Measurements from ENCODE around the gene NRARP. TPM values are rescaled to one million over a fixed set of nuclear protein-coding genes. Genes with fewer than 3 reads are reported as not detected.

The NRARP gene
- 0.14 and 0.22 TPM in 2 replicates for total RNA-seq (2016; rRNA removed; fragmentation: Illumina TruSeq; extraction: Trizol)
- total RNA-seq (2016; cell fraction: cytosol; rRNA removed; fragmentation: Illumina TruSeq; extraction: Trizol; ENCODE audit: low read depth) = 0.26 and 0.30 TPM in 2 replicates
- 0.19 and 0.35 TPM in 2 replicates for total RNA-seq (2016; cell fraction: insoluble cytoplasmic fraction; rRNA removed; fragmentation: Illumina TruSeq; extraction: Trizol)
- 0.21 and 0.25 TPM in 2 replicates for total RNA-seq (2016; cell fraction: membrane; rRNA removed; fragmentation: Illumina TruSeq; extraction: Trizol)
- total RNA-seq (2016; cell fraction: nucleus; rRNA removed; fragmentation: Illumina TruSeq; extraction: Trizol) = 0.19 and 0.22 TPM in 2 replicates
- polyA plus RNA-seq (2011; rRNA removed) = 0.46 and 0.73 TPM in 2 replicates
- polyA plus RNA-seq (2011; cell fraction: cytosol; rRNA removed) = 0.74 and 1.0 TPM in 2 replicates
- 0.69 and 0.79 TPM in 2 replicates for polyA plus RNA-seq (2011; cell fraction: nucleus; rRNA removed)
- 0.51 and 0.78 TPM in 2 replicates for polyA plus RNA-seq (2012)
- polyA plus RNA-seq (2016; cell fraction: cytosol; fragmentation: Illumina TruSeq; extraction: Trizol; ENCODE audit: low read depth) = 0.21 and 0.42 TPM in 2 replicates
- polyA plus RNA-seq (2016; cell fraction: insoluble cytoplasmic fraction; fragmentation: Illumina TruSeq; extraction: Trizol; ENCODE audit: low read depth) = 0.17 and 0.46 TPM in 2 replicates
- polyA plus RNA-seq (2016; cell fraction: membrane; fragmentation: Illumina TruSeq; extraction: Trizol; ENCODE audit: low read depth) = 0.40 and 0.56 TPM in 2 replicates
- polyA plus RNA-seq (2016; cell fraction: nucleus; fragmentation: Illumina TruSeq; extraction: Trizol; ENCODE audit: insufficient read depth, low read depth) = 0.36 and 0.52 TPM in 2 replicates
- polyA minus RNA-seq (2011; rRNA and poly(A)+ RNA removed; ENCODE audit: low replicate concordance) = 1.0 and 2.0 TPM in 2 replicates
- 0.59 and 0.88 TPM in 2 replicates for polyA minus RNA-seq (2011; cell fraction: cytosol; rRNA and poly(A)+ RNA removed)
- polyA minus RNA-seq (2011; cell fraction: nucleus; rRNA and poly(A)+ RNA removed) = 0.25 TPM in 1 of 2 replicates, not detected in the other
- Bru-seq, nascent RNA = percentile 36 among the genes with signal in this experiment
- percentile 44 among the genes with signal in this experiment for BruChase-seq, experiment 1, labeled RNA remaining after a 6-hour chase
- BruChase-seq, experiment 2, labeled RNA remaining after a 2-hour chase = percentile 45 among the genes with signal in this experiment
- long read RNA-seq, experiment 1 = 0 reads
- long read RNA-seq, experiment 2, partial matches to known transcripts = 0 of 4 reads
- long read RNA-seq, experiment 2, other reads (novel, unspliced or antisense) = 0 of 4 reads

DNA sequence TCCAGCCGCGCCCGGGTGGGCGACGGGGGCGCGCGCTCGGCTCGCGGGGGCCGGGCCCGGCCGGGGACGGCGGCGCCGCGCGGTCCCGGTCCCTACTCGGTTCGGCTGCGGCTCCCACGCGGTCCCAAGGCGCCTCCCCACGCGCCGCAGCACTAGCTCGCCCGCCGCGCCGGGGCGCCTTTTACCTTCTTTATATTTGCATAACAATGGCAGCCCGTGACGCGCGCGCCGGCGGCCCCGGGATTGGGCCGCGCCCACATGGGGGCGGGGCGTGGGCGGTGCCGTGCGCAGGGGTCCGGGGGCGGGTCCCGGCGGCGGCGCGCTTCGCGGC is at the start of gene NRARP:
NRARP (minus strand) TSS at position 154 of the 331 bp plus-strand sequence. CDS start 343 bp downstream, outside the sequence.
- H3K27me3 ChIP-seq (ENCODE audit: control insufficient read depth in 1 of 2, insufficient read depth in 2 of 2, low read length in 2 of 2) = peaks cover 14 to 77% of the 10 kb centered on the region in 2 experiments
- peak within 1 kb of the TSS; percentile 82 for H3K4me2 ChIP-seq (ENCODE audit: low read depth, low read length)
- H3K27ac ChIP-seq (ENCODE audit: extremely low read length, insufficient read depth, low read length) = no peak within 1 kb of the TSS
- BruUV-seq (replicated peaks) = no TSS peak
- DNase-seq (ENCODE audit: low spot score) (no peak), FAIRE-seq (no peak), ATAC-seq (no peak)
- H3K4me1 ChIP-seq (ENCODE audit: insufficient read depth, low read length) = peaks cover 71% of the 10 kb centered on the region
- no peaks in the 10 kb centered on the region for H3K79me2 ChIP-seq (ENCODE audit: insufficient read depth, low read length)
- intact Hi-C loops (cut with micrococcal nuclease; ENCODE audit: unreplicated experiment) = loop anchor here (10.0 kb wide), 1 partner anchor 103 kb away; no protein-coding TSS in a partner anchor
- POLR2A ChIA-PET = interaction anchor here (0.9 to 1.9 kb wide), 7 partner anchors 8 to 146 kb away, joined by 3 to 6 read pairs (median 5); partner anchors contain the start of genes ENTPD8, EXD3, NOXA1 and TOR4A
- in situ Hi-C loops (cut with HindIII; ENCODE audit: extremely low pct_ligation_motif_present, low pct_unique_long_range_greater_than_20kb) = no loop called here
- H3K36me3 ChIP-seq (replicated peaks in 1 of 2; ENCODE audit: control insufficient read depth in 1 of 2, insufficient read depth in 2 of 2, low read length in 2 of 2) = no peaks in the 10 kb centered on the region
- no CpG with 5 or more reads among the region's 60 CpGs for WGBS (ENCODE audit: low lambda C conversion rate)
- H4K20me1 ChIP-seq (ENCODE audit: insufficient read depth, low read length) = no peaks in the 10 kb centered on the region
- no peaks in the 10 kb centered on the region for H3K9me3 ChIP-seq (ENCODE audit: low read length)
- CTCF ChIA-PET (ENCODE audit: low intra/inter-chr PET ratio, low total read pairs) = no interaction called here
- H2AFZ ChIP-seq (ENCODE audit: low read length) = no peak within 1 kb of the TSS
- peak within 1 kb of the TSS; percentile 46 to 63 (median 51); a peak in 5 of 6 replicates for H3K4me3 ChIP-seq (replicated peaks in 1 of 3; ENCODE audit: insufficient read depth in 1 of 3, low read depth in 2 of 3, low read length in 3 of 3)
- H3K9ac ChIP-seq (ENCODE audit: insufficient read depth, low read depth, low read length) = peak within 1 kb of the TSS; percentile 15; the same call in 1 of the 2 replicates
- no peak for TF ChIP-seq KAT7 (CRISPR knock-in tag; IDR thresholded peaks at IDR 0.05; ENCODE audit: borderline replicate concordance)
- no peak for TF ChIP-seq ESRRA (CRISPR knock-in tag; IDR thresholded peaks at IDR 0.05; ENCODE audit: low read depth)
- no peak for TF ChIP-seq HCFC1 (IDR thresholded peaks at IDR 0.05; ENCODE audit: low read depth, low read length)
- no peak for TF ChIP-seq SMAD3 (CRISPR knock-in tag; IDR thresholded peaks at IDR 0.05)
- no peak for TF ChIP-seq IKZF5 (CRISPR knock-in tag; IDR thresholded peaks at IDR 0.05)
- no peak for TF ChIP-seq ZNF746 (CRISPR knock-in tag; IDR thresholded peaks at IDR 0.05)
- TF ChIP-seq CC2D1A (CRISPR knock-in tag; IDR thresholded peaks at IDR 0.05) = no peak
- TF ChIP-seq GABPA (IDR thresholded peaks at IDR 0.05; ENCODE audit: low read depth, low read length) = no peak
- TF ChIP-seq GABPA (CRISPR knock-in tag; IDR thresholded peaks at IDR 0.05; ENCODE audit: low read depth) = no peak
- no peak for TF ChIP-seq ZNF557 (CRISPR knock-in tag; IDR thresholded peaks at IDR 0.05)
- no peak for TF ChIP-seq PAXIP1 (CRISPR knock-in tag; conservative IDR thresholded peaks at IDR 0.05)
- no peak for TF ChIP-seq RFX1 (IDR thresholded peaks at IDR 0.05)
- peak; percentile 37 for TF ChIP-seq NFYB (CRISPR knock-in tag; IDR thresholded peaks at IDR 0.05)
- TF ChIP-seq ZNF274 (CRISPR knock-in tag; IDR thresholded peaks at IDR 0.05) = no peak
- TF ChIP-seq ZNF816 (CRISPR knock-in tag; IDR thresholded peaks at IDR 0.05; ENCODE audit: borderline replicate concordance) = no peak
- TF ChIP-seq ZNF253 (CRISPR knock-in tag; IDR thresholded peaks at IDR 0.05; ENCODE audit: borderline replicate concordance) = no peak
- no peak for TF ChIP-seq ZNF670 (CRISPR knock-in tag; IDR thresholded peaks at IDR 0.05; ENCODE audit: borderline replicate concordance)
- TF ChIP-seq HES4 (CRISPR knock-in tag; IDR thresholded peaks at IDR 0.05; ENCODE audit: borderline replicate concordance) = no peak
